GM12878 (cell line): ENCODE results near the gene WWOX. TPM values are rescaled to one million over a fixed set of nuclear protein-coding genes. Genes with fewer than 3 reads are reported as not detected.

ENCODE experiments used
- ATAC-seq: fragments of 200-7000 bp; cut with Tn5 transposase; 3 replicates; pipeline ENCODE4 v1.9.1; 2020; ENCODE audit warnings: mild to moderate bottlenecking, moderate library complexity
- BruUV-seq: library from RNA; stranded (reverse); fragments of 400-500 nt; replicated peaks from 2 replicates; lab custom pipeline; 2021; lab: Mats Ljungman, UMichigan
- CTCF ChIA-PET: fragments of 300-600 bp; sonication (Branson Sonifier 250); formaldehyde crosslinking; extraction: SDS; loops from one replicate; lab custom pipeline; 2021; ENCODE audit warnings: inconsistent platforms; lab: Yijun Ruan, JAX
- POLR2A ChIA-PET: fragments of 350-600 bp; formaldehyde crosslinking; extraction: SDS; loops from one replicate; lab custom pipeline; 2021; ENCODE audit warnings: inconsistent platforms; lab: Charles Lee
- RAD21 ChIA-PET: fragments of 300-600 bp; sonication (Branson Sonifier 250); formaldehyde crosslinking; loops from one replicate; lab custom pipeline; 2023; ENCODE audit warnings: antibody characterized with exemption; ENCODE audit not compliant: unreplicated experiment; lab: Charles Lee
- SMC1A ChIA-PET: fragments of 300-600 bp; sonication (Branson Sonifier 250); formaldehyde crosslinking; loops from one replicate; lab custom pipeline; 2023; ENCODE audit not compliant: unreplicated experiment, uncharacterized antibody; lab: Charles Lee
- DNase-seq: peaks from one replicate; pipeline ENCODE4 v3.0.0-alpha.2; 2011; ENCODE audit warnings: low read depth, low spot score
- FAIRE-seq: peaks from 3 replicates; lab custom pipeline; 2011; peaks lifted over from hg19 to GRCh38; lab: Jason Lieb, UNC
- H2AFZ ChIP-seq: 2 replicates; pipeline ENCODE4 v1.6.0; 2011; ENCODE audit warnings: low read depth, low read length, control low read depth; ENCODE audit not compliant: control insufficient read depth
- H3K27ac ChIP-seq: 2 replicates; pipeline ENCODE4 v1.5.1; 2011; ENCODE audit warnings: control low read depth; ENCODE audit not compliant: control insufficient read depth, insufficient read depth
- H3K27me3 ChIP-seq, 2 experiments: replicated peaks in 1 of 2; 2 replicates each; pipeline versions ENCODE4 v1.6.0 to v1.6.1; 2011; ENCODE audit warnings: low read length in 1 of 2; ENCODE audit not compliant: control insufficient read depth in 2 of 2, insufficient read depth in 2 of 2
- H3K36me3 ChIP-seq, 2 experiments: 2 replicates each; pipeline ENCODE4 v1.5.1; 2011; ENCODE audit warnings: low read length in 1 of 2; ENCODE audit not compliant: control insufficient read depth in 2 of 2, insufficient read depth in 2 of 2
- H3K4me1 ChIP-seq: 2 replicates; pipeline ENCODE4 v1.6.1; 2011; ENCODE audit warnings: mild to moderate bottlenecking, low read length, moderate library complexity, mixed read lengths; ENCODE audit not compliant: control insufficient read depth, insufficient read depth
- H3K4me2 ChIP-seq: 2 replicates; pipeline ENCODE4 v1.6.0; 2011; ENCODE audit warnings: control low read depth; ENCODE audit not compliant: control insufficient read depth, insufficient read depth
- H3K4me3 ChIP-seq: fragments of 200-600 bp; sonication (generic); 2 replicates; pipeline ENCODE4 v1.5.1; 2016
- H3K79me2 ChIP-seq: 2 replicates; pipeline ENCODE4 v1.6.0; 2011; ENCODE audit warnings: low read length; ENCODE audit not compliant: control insufficient read depth, insufficient read depth
- H3K9ac ChIP-seq: 2 replicates; pipeline ENCODE4 v1.8.0; 2011; ENCODE audit warnings: low read length, control low read depth, mixed read lengths; ENCODE audit not compliant: control insufficient read depth, insufficient read depth
- H3K9me3 ChIP-seq: replicated peaks from 3 replicates; pipeline ENCODE4 v1.5.1; 2011; ENCODE audit warnings: mild to moderate bottlenecking, low read length; ENCODE audit not compliant: control insufficient read depth, insufficient read depth
- H4K20me1 ChIP-seq: 2 replicates; pipeline ENCODE4 v1.6.0; 2011; ENCODE audit not compliant: control insufficient read depth, insufficient read depth
- CHD4 ChIP-seq: fragments of 200-600 bp; sonication (generic); IDR thresholded peaks from 2 replicates; pipeline ENCODE4 v1.6.1; 2016; ENCODE audit warnings: mild to moderate bottlenecking
- CREM ChIP-seq: IDR thresholded peaks from 2 replicates; pipeline ENCODE4 v1.6.1; 2014; ENCODE audit warnings: antibody characterized with exemption, low read depth
- IKZF2 ChIP-seq, 2 experiments: fragments of 450-650 bp; IDR thresholded peaks; 2 replicates each; pipeline ENCODE4 v1.6.1; 2017; ENCODE audit warnings: mild to moderate bottlenecking in 2 of 2, moderate library complexity in 2 of 2
- KDM1A ChIP-seq: fragments of 200-600 bp; sonication (generic); IDR thresholded peaks from 2 replicates; pipeline ENCODE4 v1.6.1; 2016; ENCODE audit warnings: borderline replicate concordance
- NRF1 ChIP-seq: conservative IDR thresholded peaks from 2 replicates; pipeline ENCODE4 v1.6.1; 2011; ENCODE audit warnings: mild to moderate bottlenecking, low read depth, low read length, improper control_type of control experiment
- RBBP5 ChIP-seq: fragments of 200-600 bp; sonication (generic); conservative IDR thresholded peaks from 2 replicates; pipeline ENCODE4 v1.6.1; 2016
- SREBF1 ChIP-seq: IDR thresholded peaks from 2 replicates; pipeline ENCODE4 v1.6.1; 2012; ENCODE audit warnings: mild to moderate bottlenecking, low read length
- WRNIP1 ChIP-seq: IDR thresholded peaks from 2 replicates; pipeline ENCODE4 v1.6.1; 2011; ENCODE audit warnings: low read depth, low read length, improper control_type of control experiment, borderline replicate concordance
- ZNF217 ChIP-seq: fragments of 450-650 bp; IDR thresholded peaks from 2 replicates; pipeline ENCODE4 v1.6.1; 2017; ENCODE audit warnings: antibody characterized with exemption, mild to moderate bottlenecking
- WGBS: methylation state at CpG from one replicate; pipeline ENCODE4 v1.1.6; 2016; ENCODE audit warnings: low lambda C conversion rate; ENCODE audit not compliant: insufficient replicate concordance, insufficient coverage; ENCODE audit errors: missing lambda C conversion rate; 5-methylcytosine and 5-hydroxymethylcytosine counted together
- in situ Hi-C: fragments of 300-500 bp; cut with MboI; formaldehyde crosslinking; loops from 9 replicates; pipeline ENCODE4 v1.14.3; 2018; ENCODE audit warnings: mixed read lengths
- intact Hi-C: fragments of 100-400 bp; cut with micrococcal nuclease; formaldehyde crosslinking; loops from one replicate; pipeline ENCODE4 v1.14.2; 2022; ENCODE audit not compliant: unreplicated experiment
- polyA plus RNA-seq, 11 experiments: library from polyadenylated mRNA; depleted of rRNA in 4 of 11; unstranded in 6 of 11; stranded (reverse) in 5 of 11; fragments of >200 nt; fragmentation: Nextera tagmentation in 4 of 11; fragmentation: Illumina TruSeq in 1 of 11; extraction: Ambion mirVana in 4 of 11; extraction: Trizol in 1 of 11; gene quantifications; 1 replicate in 1 of 11; 2 replicates in 10 of 11; pipeline versions ENCODE4 v1.2.1 to v1.2.3, GENCODE V29; 2011 to 2016; ENCODE audit warnings: inconsistent platforms in 2 of 11, missing spikeins in 2 of 11, low read depth in 1 of 11
- total RNA-seq, 4 experiments: library from RNA; depleted of rRNA in 3 of 4; stranded (reverse); fragments of >200 nt in 3 of 4; fragmentation: Illumina TruSeq in 1 of 4; extraction: Trizol in 1 of 4; gene quantifications; 2 replicates each; pipeline versions ENCODE4 v1.2.1 to v1.2.3, GENCODE V29; 2013 to 2021
- TF ChIP-seq, protein P1 (sequence below): fragments of 450-650 bp; IDR thresholded peaks from 2 replicates; pipeline ENCODE4 v1.6.1; 2017; ENCODE audit warnings: low read depth, mild to moderate bottlenecking, moderate library complexity

WWOX gene
- total and polyA plus RNA-seq, 10 of the 15 experiments (the other 5 are each of a cell fraction or from before 2014, with no cell fraction given) = 2.8 to 24.4 (median 17.8) TPM

DNA sequence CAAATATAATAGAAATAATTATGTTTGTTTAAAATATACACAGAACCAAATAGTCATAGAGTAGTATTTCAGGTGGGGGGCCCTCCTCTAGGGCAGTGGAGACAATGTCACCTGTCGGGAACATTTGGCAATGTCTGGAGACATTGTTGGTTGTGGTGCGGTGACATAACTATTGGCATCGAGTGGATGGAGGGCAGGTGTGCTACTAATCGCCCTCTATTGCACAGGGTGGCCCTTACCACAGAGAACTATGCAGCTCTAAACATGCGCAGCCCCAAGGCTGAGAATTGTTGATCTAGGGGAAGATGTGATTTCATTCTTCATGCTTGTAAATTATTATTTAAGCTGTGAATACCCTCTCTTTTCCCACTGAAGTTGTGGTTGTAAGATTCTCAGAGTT, 594.0 kb downstream of the WWOX start:
- Histone ChIP-seq H3K27me3 (no peaks in the 10 kb centered on the region), H2AFZ (no peak overlapping the region), H3K27ac (no peak overlapping the region), H3K4me2 (no peak overlapping the region), H3K9ac (no peak overlapping the region), H3K9me3 (no peaks in the 10 kb centered on the region), H3K4me3 (no peak overlapping the region), H3K79me2 (no peaks in the 10 kb centered on the region), H4K20me1 (no peaks in the 10 kb centered on the region), H3K4me1 (no peaks in the 10 kb centered on the region), H3K36me3 (no peaks in the 10 kb centered on the region)
- ATAC-seq (no peak), DNase-seq (no peak), FAIRE-seq (no peak)
- CTCF ChIA-PET = no interaction called here
- RAD21 ChIA-PET = no interaction called here
- in situ Hi-C loops = no loop called here
- intact Hi-C loops = no loop called here
- POLR2A ChIA-PET = no interaction called here
- TF ChIP-seq CHD4 (no peak), CREM (no peak), SREBF1 (no peak), KDM1A (no peak), RBBP5 (no peak), ZNF217 (no peak), IKZF2 (IDR thresholded peaks at IDR 0.05) (no peak), WRNIP1 (no peak), NRF1 (no peak)
- TF ChIP-seq, protein P1, sequence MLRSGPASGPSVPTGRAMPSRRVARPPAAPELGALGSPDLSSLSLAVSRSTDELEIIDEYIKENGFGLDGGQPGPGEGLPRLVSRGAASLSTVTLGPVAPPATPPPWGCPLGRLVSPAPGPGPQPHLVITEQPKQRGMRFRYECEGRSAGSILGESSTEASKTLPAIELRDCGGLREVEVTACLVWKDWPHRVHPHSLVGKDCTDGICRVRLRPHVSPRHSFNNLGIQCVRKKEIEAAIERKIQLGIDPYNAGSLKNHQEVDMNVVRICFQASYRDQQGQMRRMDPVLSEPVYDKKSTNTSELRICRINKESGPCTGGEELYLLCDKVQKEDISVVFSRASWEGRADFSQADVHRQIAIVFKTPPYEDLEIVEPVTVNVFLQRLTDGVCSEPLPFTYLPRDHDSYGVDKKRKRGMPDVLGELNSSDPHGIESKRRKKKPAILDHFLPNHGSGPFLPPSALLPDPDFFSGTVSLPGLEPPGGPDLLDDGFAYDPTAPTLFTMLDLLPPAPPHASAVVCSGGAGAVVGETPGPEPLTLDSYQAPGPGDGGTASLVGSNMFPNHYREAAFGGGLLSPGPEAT = no peak
- BruUV-seq = no TSS peak
- SMC1A ChIA-PET = no interaction called here
- WGBS = 65% methylated on average over 5 of the region's 5 CpGs
